NCI-H1105 treated with DMSO at 0.1 percent for 48 hours (cell line): Measurements from ENCODE around the gene FAM107A.
"Not testable (repeated sequence)": the region's sequence is repeated elsewhere in the genome, so short reads cannot be mapped to it uniquely, and the experiment has no call there.

Source experiments
- DNase-seq: peaks from one replicate; lab custom pipeline; 2025; lab: John Stamatoyannopoulos, UW

Gene FAM107A

DNA sequence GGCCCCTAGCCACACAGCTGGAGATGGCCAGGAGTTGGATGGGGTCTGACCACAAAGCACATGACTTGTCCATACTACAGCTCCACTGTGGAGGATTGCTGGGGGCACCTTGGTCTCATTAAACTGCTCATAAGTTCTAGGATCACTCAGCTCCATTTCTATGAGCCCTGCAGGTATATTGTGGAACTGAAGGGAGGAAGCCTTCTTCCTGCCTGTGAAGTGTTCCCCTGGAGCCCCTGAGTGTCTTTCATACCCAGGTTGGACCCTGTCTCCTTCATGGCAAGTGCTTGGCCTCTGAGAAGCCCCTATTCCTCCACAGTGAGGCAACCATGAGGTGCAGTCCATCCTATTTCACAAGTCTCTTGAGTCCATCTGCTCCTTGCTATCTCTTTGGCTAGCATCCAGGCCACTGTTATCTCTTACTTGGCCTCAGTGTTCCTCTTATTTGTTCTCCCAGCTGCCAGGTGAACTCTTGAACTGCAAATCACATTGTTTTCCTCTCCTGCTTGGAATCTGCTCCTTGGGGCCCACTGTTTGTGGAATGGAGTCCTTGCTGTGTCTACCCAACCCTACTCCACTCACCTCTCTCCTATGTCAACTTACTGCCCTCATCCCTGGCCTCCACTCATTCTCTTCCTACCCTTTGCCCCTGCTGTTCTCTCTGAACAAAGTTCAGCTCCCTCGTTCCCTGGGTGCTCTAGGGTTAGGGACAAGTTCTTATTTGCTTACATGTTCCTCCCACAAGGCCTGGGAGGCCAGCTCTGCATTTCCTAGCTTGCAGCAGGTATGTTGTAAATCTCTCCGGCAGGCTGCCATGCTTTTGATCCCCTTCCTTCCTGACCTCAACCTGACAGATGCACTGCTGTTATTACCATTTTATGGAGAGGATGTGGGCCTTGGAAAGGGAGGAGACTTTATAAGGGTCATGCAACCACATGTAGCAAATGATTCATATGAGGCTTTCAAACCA, 41.4 kb downstream of the FAM107A start:
- DNase-seq, result no peak

DNA sequence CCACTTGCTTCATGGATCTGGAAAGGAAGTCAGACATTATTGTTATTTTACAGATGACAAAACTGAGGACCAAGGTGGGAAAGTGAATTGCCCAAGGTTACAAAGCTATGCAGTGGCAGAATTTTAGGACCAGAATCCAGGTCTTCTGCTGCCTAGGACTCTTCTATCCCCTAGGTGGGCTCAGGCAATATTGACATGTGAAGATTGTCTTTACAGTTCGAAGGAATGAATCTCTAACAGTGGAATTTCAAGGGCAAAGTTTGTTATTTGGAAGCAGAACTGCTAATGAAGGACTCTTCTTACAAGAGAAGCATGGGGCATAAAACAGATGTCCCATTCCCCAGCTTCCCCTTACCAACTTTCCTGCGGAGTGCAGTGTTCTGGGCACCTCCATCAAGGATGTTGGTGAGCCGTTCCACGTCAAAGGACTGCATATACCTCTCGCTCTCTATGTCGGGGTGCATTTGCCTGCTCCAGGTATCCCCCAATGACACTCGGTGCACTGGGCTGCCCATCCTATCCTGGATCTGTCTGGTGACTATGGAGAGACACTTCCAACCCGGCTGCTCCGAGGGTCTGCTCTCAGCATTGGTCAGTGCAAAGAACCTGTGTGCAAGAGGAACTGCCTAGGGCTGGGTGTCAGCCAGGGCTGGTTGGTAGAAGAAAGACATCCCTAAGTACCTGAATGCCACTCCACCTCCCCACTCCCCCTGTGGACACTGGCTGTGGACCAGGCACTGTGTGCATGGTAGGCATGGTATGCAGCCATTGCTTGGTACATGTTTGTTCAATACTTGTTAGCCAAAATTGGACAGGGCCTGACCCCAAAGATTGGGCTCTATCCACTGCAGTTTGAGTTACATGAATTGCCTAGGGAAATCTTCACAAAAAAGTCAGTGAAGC, 42.3 kb downstream of the FAM107A start:
- DNase-seq, result no peak

DNA sequence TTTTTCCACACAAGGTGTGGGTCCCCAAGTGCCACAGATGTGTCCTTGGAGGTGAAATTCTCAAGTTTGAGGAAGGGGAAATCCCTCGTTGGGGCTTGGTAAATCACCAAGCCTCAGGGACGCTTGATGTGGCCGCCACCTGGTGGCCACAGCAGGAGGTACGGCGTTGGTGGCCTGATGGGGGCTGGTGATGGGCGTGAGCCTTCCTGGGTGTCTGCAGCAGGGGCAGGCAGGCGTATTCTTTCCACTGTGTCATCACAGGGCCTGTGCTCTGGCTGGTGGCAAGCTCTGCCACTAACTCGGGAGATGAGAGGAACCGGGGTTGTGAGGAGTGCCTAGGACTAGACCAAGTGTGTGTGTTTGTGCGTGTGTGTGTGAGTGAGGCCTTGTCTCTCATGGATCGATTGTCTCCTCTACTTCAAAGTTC, 44.4 kb downstream of the FAM107A start:
- DNase-seq, result peak; percentile 5

DNA sequence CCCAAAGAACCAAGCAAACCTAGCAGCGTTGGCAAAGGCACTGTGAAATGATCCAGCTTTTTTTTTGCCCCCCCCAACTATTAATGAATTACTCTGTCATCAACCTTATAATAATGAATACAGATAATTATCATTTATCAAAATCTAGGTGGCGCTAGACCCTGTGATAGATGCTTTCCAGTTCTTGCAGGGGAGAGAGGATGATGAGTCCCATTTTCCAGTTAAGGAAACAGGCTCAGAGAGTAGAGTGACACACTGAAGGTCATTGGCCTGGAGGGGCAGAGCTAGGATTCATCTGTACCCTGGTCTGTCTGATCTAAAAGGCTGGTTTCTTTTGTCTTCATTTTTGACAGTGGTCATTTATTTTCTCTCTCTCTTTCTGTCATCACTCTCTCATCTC, 45.2 kb downstream of the FAM107A start:
- no peak for DNase-seq

DNA sequence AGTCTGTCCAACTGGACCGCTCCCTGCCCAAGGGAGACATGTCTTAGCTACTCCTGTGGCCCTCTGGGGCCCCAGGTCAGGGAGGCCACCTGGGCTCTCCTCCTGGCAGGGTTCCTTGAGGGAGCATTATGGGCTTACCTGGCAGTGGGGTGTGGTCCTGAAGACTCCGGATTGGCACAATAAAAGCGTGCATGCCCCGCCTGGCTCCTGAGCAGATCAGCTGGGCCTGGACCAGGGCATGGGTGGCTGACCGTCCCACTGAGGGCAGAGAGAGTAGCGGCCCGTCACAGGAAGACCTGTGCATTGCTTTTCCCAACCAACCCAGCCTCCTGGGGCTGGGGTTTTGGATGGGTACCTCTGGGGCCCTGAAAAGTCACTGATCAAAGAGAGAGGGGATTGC, 45.6 kb downstream of the FAM107A start:
- no peak for DNase-seq

DNA sequence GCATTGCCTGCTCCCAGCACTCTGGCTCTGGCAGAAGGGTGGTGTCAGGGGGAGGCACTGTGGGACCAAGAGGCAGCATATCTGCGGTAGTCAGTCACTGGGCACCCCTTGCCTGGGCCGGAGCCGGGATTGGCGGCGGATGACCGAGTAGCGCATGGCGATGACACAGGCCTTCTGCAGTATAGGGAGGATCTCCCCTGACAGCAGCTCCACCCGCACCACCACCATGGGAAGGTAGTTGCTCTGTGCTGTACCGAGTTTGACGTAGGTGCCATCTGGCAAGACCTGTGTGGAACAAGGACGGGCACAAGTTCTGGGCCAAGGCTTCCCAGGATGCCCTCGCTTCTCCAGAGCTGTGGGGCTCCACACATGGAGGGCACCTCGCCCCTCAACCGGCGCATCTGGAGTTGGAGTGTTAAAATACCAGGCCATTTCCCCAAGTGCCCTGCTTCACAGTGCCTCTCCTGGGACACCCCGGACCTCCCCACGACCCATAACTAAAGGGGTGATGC, 46.8 kb downstream of the FAM107A start:
- DNase-seq, result no peak

DNA sequence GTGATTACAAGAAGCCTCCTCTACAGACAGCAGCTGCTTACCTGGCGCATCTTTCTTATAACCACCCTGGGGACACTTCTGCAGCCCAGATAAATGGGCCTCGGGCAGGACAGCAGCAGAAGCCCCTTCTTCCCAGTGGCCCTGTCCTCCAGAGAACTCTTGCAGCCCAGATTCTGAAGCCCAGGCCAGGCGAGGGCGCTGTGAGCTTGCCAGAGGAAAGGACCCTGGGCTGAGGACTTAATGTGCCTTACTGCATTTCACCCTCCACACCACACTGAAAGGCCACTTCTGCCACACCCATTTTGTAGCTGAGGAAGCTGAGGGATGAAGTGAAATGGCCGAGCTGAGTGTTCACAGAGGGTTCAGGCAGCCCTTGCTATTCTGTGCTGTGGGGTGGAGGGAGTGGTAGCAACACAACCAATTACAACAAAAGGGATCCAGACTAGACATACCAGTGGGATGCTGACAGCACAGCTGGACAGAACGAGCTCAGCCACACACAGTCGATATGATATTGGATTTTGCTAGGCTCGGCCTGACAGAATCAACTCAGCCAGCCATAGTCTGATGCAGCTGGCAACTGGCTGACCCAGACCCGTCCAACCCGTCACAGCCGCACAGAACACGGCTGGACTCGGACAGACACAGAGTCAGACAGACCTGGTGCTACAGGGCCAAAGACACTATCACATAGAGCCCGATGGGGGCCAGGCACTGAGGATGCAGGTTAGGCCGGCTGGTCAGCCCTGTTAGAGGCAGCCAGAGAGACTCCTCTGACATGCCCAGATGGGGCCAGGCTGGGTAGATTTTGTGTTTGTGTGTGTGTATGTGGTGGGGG, 47.5 kb downstream of the FAM107A start:
- no peak for DNase-seq

DNA sequence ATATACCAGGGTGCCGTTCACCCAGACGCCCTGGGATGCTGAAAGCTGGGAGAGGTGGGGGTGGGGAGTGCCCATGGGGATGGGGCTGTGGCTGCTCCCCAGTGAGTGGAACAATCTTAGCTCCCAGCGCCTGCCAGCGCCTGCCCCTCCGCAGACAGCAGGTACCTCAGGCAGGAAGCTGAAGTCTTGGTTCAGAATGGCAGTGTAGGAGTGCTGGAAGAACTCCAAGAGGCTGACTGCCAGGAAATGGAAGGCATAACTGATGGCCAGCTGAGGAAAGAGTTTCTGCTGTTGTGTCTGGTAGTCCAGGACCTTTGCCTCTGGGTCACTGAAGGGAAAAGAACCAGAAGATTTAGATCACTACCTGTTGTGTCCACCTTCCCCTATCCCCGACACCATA, 48.6 kb downstream of the FAM107A start:
- peak; percentile 16 for DNase-seq

DNA sequence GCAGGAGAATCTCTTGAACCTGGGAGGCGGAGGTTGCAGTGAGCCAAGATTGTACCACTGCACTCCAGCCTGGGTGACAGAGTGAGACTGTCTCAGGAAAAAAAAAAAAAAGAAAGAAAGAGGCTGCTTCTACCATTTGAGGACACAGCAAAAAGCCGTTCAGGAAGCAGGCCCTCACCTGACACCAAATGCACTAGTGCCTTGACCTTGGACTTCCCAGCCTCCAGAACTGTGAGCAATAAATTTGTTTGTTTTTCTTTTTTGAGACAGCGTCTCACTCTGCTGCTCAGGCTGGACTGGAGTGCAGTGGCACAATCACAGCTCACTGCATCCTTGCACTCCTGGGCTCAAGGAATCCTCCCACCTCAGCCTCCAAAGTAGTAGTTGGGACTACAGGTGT, 49.8 kb downstream of the FAM107A start:
- not testable (repeated sequence) for DNase-seq

DNA sequence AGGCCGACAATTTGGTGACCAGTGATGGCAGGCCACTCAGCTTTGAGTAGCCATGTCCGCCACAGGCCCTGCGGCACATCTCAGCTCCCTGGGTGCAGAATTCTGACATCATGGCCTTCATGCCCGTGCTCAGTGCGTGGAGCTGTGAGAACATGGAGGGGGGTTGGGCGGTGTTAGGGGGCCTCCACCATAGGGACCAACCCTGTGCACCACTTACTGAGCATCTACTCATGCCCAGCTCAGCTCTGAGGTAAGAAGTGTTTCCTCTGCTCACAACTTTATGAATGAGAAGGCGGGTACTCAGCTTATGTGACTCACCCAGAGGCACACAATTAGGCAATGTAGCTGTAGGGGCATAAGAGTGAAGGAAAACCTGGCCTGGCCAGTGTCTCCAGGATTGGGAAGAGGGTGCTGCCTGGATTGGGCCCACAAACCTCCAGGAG, 50.7 kb downstream of the FAM107A start:
- DNase-seq, result no peak

DNA sequence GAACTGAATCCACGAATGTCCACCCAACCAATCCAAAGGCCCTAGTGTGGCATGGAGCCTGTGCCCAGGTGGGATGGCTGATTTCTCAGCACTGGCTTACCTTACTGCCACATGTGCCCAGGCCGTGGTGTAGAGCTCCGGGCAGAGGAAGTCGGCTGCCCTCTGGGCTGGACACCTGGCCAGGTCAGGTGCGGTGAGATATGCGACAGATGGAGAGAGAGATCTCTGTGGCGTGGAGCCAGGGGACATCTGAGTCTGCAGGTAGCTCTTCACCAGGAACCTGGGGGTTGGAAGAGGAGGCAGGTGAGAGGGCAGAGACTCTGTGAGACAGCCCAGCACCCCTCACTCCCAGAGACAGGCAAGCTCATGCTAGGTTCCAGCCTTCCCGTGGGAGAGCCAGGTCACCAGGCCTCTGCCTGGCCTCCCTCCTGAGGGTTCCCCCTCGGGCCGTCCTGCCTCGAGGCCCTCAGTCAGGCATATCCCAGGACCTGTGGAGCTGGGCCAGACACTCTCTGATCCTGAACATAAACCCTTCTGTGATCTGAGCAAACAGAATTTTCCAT, 52.8 kb downstream of the FAM107A start:
- DNase-seq, result no peak

DNA sequence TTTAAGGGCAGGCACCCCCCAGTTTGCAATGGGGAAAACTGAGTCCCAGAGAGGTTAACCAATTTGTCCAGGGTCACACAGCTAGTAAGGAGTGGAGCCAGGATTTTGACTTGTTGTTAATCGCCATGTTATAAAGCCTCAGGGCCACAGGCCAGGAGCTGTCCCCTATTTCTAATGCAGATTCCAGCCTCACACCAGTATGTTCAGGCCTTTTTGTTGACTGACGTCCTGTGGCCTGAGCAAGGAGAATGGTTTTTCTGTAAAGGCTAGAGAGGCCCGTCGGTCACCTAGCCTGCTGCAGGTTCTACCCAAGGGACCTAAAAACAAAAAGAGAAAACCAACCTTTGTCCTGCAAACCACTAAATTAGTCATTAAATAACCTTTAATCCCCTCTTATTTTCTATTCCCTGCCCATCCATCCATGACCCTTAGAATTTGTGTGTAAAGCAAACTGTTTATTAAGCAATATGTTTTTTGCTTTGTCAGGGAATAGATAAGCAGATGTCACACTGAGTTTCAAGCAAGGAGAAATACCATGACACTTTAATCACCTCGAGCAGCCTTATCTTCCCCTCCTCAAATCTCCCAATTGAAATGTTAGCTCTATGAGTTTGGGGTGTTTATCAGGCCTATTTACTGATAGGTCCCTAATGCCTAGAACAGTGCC, 54.3 kb downstream of the FAM107A start:
- DNase-seq, result no peak

DNA sequence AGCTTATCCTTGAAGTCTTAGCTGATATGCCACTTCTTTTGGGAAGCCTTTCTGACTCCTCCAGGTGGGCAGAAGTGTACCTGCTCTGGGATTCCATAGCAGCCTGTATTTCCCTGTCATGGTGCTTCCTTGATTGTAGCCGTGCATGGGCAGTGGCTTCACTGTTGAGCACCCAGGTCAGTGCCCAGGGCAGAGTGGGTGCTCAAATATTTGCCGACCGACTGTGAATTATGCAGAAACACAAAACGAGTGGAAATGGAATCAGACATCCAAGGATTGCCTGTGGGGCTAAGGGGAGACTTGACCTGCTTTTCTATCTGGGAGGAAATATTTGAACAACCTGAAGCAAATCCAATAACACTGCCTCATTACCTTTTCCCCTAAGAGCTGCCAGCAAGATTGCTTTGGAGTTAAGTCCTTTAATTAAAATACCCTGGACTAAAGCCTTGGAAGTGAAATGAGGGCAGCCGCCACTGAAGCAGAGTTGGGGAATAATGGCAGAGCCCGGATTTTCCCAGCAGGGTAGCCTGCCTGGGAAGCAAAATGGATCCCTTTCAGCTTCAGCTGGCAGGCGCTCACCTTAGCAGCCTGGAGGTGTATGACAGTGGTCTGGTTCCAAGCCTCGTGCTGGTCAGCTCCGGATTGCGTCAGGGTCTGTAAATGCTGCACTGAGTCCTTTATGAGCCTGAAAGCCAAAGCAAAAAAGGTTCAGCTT, 55.1 kb downstream of the FAM107A start:
- no peak for DNase-seq

DNA sequence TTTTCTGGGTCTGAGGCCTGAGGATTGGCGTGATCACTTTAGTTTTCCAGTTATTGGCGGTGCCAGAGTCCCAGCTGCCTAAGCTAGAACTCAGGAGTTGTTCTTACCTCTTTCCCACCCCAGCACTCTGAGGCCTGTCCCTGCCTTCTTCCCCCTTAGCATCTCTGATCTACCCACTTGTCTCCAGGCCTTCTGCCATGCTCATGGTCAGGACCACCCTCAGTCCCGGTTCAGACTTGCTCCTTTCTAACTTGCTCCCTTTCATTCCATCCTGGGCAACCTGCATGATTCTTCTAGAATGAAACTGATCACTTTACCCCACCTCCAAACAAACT, 55.9 kb downstream of the FAM107A start:
- no peak for DNase-seq

DNA sequence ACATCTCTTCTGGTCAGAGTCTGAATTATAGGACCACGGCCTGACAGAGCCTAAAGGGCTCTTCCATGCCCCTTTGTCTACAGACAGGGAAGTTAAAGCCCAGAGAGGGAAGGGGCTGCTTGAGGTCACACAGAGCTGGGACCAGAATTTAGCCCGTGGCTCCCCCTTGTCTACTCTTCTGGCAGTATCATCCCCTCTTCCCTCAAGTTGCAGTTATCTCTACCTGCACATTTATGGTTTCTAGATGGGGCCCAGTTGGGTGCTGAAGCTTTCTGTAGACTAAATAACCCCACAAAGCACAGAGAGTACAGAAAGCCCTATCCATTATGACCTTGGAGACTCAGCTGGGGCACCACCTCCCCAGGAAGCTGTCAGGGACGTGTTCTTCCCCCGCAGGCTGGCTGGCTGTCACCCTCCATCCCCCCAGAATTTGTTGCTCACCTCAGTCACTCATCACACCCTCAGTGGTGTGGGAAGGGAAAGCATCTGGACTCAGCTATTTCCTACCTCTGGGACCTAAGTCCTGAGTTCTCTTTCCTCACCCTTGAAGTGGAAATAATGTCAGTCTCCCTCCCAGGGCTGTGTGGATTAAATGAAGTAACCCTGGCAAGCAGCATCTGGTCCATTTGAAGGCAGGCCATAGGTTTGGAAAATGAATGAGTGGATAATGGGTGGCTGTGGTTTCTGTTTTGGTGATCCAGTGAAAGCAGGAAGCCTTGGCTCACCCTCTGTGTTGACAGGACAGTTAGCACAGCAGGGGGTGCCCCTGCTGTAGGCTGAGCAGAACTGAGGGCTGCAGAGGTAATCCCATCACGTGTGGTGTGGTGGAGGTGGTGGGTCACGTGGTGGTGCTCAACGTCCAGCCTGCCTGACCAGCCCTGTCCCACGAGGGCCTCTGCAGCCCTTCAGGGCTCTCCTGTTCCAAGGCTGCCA, 56.5 kb downstream of the FAM107A start:
- DNase-seq, result no peak

DNA sequence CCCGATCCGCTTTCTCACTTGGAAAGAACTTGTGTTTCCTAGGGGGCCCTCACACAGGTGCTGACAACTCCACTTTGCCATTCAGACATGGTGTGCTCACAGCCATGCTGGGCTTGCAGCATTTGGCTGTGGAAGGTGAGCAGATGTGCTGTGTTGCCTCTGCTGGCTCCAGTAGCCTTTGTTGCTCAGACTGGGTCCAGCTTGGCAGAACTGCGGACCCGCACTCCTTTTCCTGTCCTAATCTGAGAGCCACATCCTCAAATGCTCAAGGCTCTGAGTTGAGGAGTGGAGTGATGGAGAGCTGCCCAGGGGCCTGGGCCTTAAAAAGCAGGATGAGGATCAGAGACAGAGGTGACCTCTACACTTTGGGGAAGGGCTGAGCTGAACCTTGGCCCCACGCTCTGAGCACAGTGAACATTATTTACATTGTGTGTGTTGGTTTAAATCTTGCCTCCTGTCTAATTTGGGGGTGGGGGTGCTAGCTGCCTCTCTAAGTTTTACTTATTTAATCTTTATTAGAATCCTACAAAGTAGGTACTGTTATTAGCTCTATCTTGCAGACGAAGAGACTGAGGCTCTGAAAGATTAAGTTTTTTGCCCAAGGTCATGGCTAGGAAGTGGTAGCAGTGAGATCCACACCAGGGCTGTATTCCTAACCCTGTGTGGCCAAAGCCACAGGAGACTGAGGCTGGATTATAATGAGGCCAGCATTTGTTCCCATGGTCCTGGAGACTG, 57.4 kb downstream of the FAM107A start:
- DNase-seq, result no peak

DNA sequence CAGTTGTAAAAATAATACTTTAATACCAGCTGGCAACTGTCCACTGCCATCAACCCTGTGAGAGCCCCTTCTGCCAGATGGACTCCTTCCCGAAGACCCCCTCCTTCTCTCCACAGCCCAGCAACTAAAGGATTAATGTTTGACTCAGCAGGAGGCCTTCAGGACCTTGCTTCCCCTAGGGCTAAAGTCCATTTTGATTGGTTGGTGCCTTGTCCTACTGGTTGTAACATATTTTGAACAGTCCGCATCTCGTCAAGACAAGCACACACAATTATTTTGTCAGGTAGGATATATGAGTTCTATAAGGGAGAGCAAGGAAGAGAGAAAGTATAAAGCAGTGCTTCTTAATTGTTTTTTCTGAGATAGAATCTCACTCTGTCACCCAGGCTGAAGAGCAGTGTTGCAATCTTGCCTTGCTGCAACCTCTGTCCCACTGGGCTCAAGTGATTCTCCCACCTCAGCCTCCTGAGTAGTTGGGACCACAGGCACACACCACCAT, 58.9 kb downstream of the FAM107A start:
- no peak for DNase-seq

DNA sequence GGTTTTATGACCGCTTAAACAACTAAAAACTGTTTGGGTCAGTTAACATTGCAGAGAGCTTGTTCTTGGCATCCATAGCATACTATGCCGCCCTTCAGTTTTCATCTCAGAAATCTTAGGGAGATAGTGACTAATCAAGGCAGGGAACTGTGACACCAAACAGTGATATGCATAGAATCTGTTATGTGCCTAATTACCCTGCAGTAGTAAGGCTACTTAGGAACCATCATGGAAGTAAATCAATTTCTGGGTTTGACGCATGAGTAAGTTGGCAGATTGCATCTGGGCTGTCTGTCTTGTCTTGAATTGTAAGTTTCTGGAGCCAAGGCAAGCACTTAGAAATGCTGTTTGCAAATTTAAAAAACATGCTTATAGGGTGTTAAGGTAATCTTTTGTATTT, 62.8 kb downstream of the FAM107A start:
- no peak for DNase-seq
